ENCODE results near the gene PEX7.
"Not testable (repeated sequence)": the region's sequence is repeated elsewhere in the genome, so short reads cannot be mapped to it uniquely, and the experiment has no call there.

PEX7 gene

GRCh38 chr6:136950436-136951126, 128.2 kb downstream of the PEX7 start:
- DNase-seq: no peak

- DNase-seq: no peak
These were observed 130.4 kb downstream of the PEX7 start for GRCh38 chr6:136952714-136953260.

- no peak for DNase-seq
These were observed 132.7 kb downstream of the PEX7 start for GRCh38 chr6:136955123-136955522.

- no peak for DNase-seq
These were observed 134.5 kb downstream of the PEX7 start for GRCh38 chr6:136956590-136957544.

- no peak for DNase-seq
These were observed 135.8 kb downstream of the PEX7 start for GRCh38 chr6:136958168-136958567.

GRCh38 chr6:136959471-136959891, 137.1 kb downstream of the PEX7 start:
- DNase-seq: no peak

GRCh38 chr6:136959935-136960334, 137.5 kb downstream of the PEX7 start:
- not testable (repeated sequence) for DNase-seq

- no peak for DNase-seq
These were observed 138.4 kb downstream of the PEX7 start for GRCh38 chr6:136960781-136961180.

- DNase-seq: no peak
These were observed 139.5 kb downstream of the PEX7 start for GRCh38 chr6:136961848-136962247.

GRCh38 chr6:136962661-136963060, 140.3 kb downstream of the PEX7 start:
- DNase-seq: peak in 2 of 56 donors; percentile 5 to 10

- DNase-seq: no peak
These were observed 140.9 kb downstream of the PEX7 start for GRCh38 chr6:136963259-136963658.
